ENCODE results near the gene P2RY13.
A peak's percentile ranks its signal among the peaks of the same experiment; 100 is the strongest.

Gene P2RY13

DNA sequence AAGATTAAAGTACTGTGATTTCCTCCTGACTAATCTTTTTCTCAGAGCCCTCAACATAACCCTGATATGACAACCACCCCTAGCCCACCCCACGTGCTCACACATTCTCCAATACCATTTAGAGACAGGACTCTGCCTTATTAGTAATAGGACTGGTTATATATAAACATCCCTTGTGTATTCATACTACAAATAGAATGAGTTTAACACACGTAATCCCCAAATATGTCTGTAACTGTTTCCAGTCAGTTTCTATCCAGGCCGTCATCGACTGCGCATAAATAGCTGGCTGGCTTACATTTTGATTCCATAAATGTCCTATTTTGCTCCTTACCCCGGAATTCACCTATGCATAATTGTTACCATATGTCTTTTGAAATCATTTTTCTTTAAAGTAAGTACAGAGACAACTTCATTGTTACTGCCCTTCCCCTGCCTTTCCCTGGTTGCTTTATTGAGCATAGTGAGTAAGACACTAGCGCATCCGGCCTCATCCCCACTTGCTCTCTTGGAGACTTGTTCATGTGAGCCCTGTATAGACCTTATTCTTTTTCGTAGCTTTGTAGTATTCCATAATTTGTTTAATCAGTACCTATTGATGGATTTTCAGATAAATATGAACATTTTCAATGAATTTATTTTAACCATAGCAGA, 47.6 kb downstream of the P2RY13 start:
- Histone ChIP-seq H3K4me3 (ENCODE audit: low read depth in 1 of 2, low read length in 2 of 2) (no peak overlapping the region), H3K27me3 (ENCODE audit: control insufficient read depth in 1 of 2, insufficient read depth in 2 of 2, low read length in 2 of 2) (no peaks in the 10 kb centered on the region), H3K36me3 (ENCODE audit: control insufficient read depth in 1 of 2, insufficient read depth in 2 of 2, low read length in 2 of 2) (no peaks in the 10 kb centered on the region), H3K27ac (ENCODE audit: low read depth, low read length) (no peak overlapping the region), H3K9me3 (ENCODE audit: control insufficient read depth in 1 of 2, low read length in 2 of 2) (no peaks in the 10 kb centered on the region), H3K9ac (ENCODE audit: low read depth in 1 of 2, low read length in 2 of 2) (no peak overlapping the region), H3K4me1 (ENCODE audit: control insufficient read depth in 1 of 2, insufficient read depth in 2 of 2, low read length in 2 of 2) (peaks cover 6 to 7% of the 10 kb centered on the region in 2 donors)

GRCh38 chr3:151278230-151278629, 51.1 kb downstream of the P2RY13 start, which contains the start of gene P2RY14:
P2RY14 (minus strand) TSS chr3:151278542; CDS start chr3:151214316, 64,226 bp downstream.
- Histone ChIP-seq H3K27me3 (ENCODE audit: control insufficient read depth in 1 of 2, insufficient read depth in 2 of 2, low read length in 2 of 2) (no peaks in the 10 kb centered on the region), H3K27ac (ENCODE audit: low read depth, low read length) (peak within 1 kb of the TSS; percentile 30), H3K9me3 (ENCODE audit: control insufficient read depth in 1 of 2, low read length in 2 of 2) (no peaks in the 10 kb centered on the region), H3K4me1 (ENCODE audit: control insufficient read depth in 1 of 2, insufficient read depth in 2 of 2, low read length in 2 of 2) (peaks cover 0 to 8% of the 10 kb centered on the region in 2 donors), H3K9ac (ENCODE audit: low read depth in 1 of 2, low read length in 2 of 2) (peak within 1 kb of the TSS in 1 of 2 donors; percentile 5), H3K36me3 (ENCODE audit: control insufficient read depth in 1 of 2, insufficient read depth in 2 of 2, low read length in 2 of 2) (no peaks in the 10 kb centered on the region), H3K4me3 (ENCODE audit: low read depth in 1 of 2, low read length in 2 of 2) (peak within 1 kb of the TSS; percentile 29 to 30)

- Histone ChIP-seq H3K27ac (ENCODE audit: low read depth, low read length) (no peak overlapping the region), H3K27me3 (ENCODE audit: control insufficient read depth in 1 of 2, insufficient read depth in 2 of 2, low read length in 2 of 2) (no peaks in the 10 kb centered on the region), H3K9ac (ENCODE audit: low read depth in 1 of 2, low read length in 2 of 2) (peak overlapping the region in 1 of 2 donors; percentile 4), H3K4me3 (ENCODE audit: low read depth in 1 of 2, low read length in 2 of 2) (peak overlapping the region; percentile 4 to 38), H3K36me3 (ENCODE audit: control insufficient read depth in 1 of 2, insufficient read depth in 2 of 2, low read length in 2 of 2) (no peaks in the 10 kb centered on the region), H3K9me3 (ENCODE audit: control insufficient read depth in 1 of 2, low read length in 2 of 2) (no peaks in the 10 kb centered on the region), H3K4me1 (ENCODE audit: control insufficient read depth in 1 of 2, insufficient read depth in 2 of 2, low read length in 2 of 2) (peaks cover 0 to 5% of the 10 kb centered on the region in 2 donors)
Measured at GRCh38 chr3:151276687-151277042, 52.7 kb downstream of the P2RY13 start.

All from duodenal mucosa (tissue), 2 donors.